Muscle of leg (tissue), 11 donors: Measurements from ENCODE around the gene PURA. TPM values are rescaled to one million over a fixed set of nuclear protein-coding genes. Genes with fewer than 3 reads are reported as not detected.

ENCODE experiments used
- DNase-seq: peaks from one replicate; pipeline ENCODE4 v3.0.0; 2013
- H3K27ac ChIP-seq: one replicate; pipeline ENCODE4 v1.5.1; 2013; ENCODE audit warnings: mild to moderate bottlenecking, low read length, control low read depth
- H3K27me3 ChIP-seq: one replicate; pipeline ENCODE4 v1.6.1; 2013; ENCODE audit warnings: low read length; ENCODE audit not compliant: control insufficient read depth, insufficient read depth
- H3K36me3 ChIP-seq: one replicate; pipeline ENCODE4 v1.6.1; 2013; ENCODE audit warnings: low read length; ENCODE audit not compliant: control insufficient read depth, insufficient read depth
- H3K4me1 ChIP-seq: one replicate; pipeline ENCODE4 v1.6.1; 2013; ENCODE audit warnings: low read length; ENCODE audit not compliant: control insufficient read depth, insufficient read depth
- H3K4me3 ChIP-seq: one replicate; pipeline ENCODE4 v1.5.1; 2013; ENCODE audit warnings: low read length, control low read depth
- H3K9me3 ChIP-seq: replicated peaks from 2 replicates; pipeline ENCODE4 v1.6.1; 2013; ENCODE audit warnings: low read depth, low read length; ENCODE audit not compliant: control insufficient read depth
- WGBS: methylation state at CpG from one replicate; pipeline ENCODE4 v1.1.5; 2013; ENCODE audit warnings: missing lambda C conversion rate; ENCODE audit not compliant: insufficient coverage; 5-methylcytosine and 5-hydroxymethylcytosine counted together
- polyA plus RNA-seq, 8 donors: library from polyadenylated mRNA; unstranded; fragments of 120-200 nt; gene quantifications; one replicate each; pipeline versions ENCODE4 v1.2.1 to v1.2.3, GENCODE V29; 2013; ENCODE audit warnings: inconsistent platforms in 1 of 8, low replicate concordance in 1 of 8; ENCODE audit not compliant: insufficient read length in 8 of 8, insufficient read depth in 1 of 8
- total RNA-seq: library from RNA; stranded (reverse); fragments of 120-200 nt; gene quantifications from one replicate; pipeline ENCODE4 v1.2.4, GENCODE V29; 2013

Gene PURA
- total and polyA plus RNA-seq, 9 donors = 5.9 to 12.5 (median 8.2) TPM

DNA sequence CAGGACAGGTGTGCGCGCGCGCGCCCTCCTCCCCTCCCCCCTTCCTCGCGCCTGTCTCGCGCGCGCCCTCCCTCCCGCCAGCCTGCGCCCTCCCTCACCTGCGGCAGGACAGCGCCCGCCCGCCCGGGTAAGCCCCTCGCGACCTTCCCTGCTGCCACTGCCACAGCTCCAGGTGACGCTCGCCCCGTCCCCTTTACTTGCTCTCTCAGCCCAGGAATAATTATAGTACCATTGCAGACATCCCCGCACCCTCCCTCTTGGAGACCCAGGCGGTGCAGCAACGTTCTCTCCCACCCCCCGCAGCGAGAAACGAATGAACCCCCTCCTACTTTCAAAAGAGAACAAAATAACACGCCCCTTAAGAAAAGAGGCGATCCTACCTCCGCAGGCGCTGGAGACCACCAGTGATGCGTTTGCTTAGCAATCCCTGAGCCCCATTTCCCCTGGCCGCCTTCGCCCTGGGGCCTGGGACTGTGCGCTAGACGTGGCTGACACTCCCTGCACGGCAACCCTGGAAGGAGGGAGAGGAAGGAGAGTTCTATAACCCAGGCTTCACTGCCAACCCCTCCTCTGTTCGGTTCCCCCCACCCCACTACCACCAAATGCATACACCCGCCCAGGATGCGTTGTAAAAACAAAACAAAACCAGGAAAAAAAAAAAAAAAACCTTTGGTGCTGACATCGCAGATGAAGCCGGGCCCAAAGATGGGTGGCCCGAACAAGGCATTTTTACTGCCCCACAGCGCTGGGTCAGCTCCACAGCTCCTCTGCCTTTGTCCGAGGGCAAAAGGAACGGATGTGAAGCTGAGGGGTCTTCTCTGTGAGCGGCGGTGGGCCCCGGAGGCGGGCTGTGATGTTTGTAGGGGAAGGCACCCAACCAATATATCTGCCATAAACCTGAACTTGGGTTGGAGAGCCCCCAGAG is 5.6 kb upstream of the PURA start:
- Histone ChIP-seq H3K9me3 (no peaks in the 10 kb centered on the region), H3K4me1 (peaks cover 21% of the 10 kb centered on the region), H3K27ac (no peak overlapping the region), H3K27me3 (peaks cover 41% of the 10 kb centered on the region), H3K36me3 (no peaks in the 10 kb centered on the region), H3K4me3 (peak overlapping the region; percentile 69)
- no peak for DNase-seq
- 6% methylated on average over 38 of the region's 52 CpGs for WGBS

DNA sequence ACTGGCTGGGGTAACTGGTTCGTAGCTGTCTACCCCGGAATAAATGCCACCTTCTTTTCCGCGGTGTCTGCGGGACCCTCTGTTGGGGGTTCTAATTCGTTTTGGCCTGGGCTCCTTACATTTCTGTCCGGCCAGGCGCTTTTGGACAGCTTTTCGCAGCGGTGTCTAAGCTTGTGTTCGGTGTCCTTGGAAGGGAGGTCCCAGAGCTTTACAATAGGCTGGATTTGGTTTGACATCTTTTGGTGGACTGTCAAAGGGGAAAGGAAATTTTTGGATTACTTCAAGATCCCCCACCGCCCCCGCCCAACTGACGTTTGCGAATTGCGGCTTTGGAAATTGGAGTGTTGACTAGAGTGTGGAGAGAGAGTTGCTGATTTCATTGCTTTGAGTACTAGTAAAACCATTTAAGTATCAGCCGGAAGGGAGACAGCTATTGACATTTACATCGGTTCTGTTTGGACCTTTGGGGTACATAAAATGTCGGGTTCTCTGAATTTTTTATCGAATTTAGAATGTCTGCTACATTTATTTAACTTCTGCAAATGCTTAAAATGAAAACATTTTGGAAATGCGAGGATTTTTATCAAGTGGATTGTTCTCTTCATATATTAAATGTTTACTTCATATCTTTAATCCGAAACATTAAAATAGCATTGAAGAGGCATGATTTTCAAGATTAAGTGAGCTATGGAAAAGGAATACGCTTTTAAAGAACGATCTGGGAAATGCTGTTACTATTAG is 4.7 kb upstream of the PURA start:
- H3K36me3 ChIP-seq = no peaks in the 10 kb centered on the region
- peak; percentile 16 for DNase-seq
- WGBS = 36% methylated on average over 6 of the region's 24 CpGs
- H3K4me3 ChIP-seq = no peak overlapping the region
- no peak overlapping the region for H3K27ac ChIP-seq
- H3K9me3 ChIP-seq = no peaks in the 10 kb centered on the region
- peaks cover 24% of the 10 kb centered on the region for H3K4me1 ChIP-seq
- peaks cover 43% of the 10 kb centered on the region for H3K27me3 ChIP-seq

DNA sequence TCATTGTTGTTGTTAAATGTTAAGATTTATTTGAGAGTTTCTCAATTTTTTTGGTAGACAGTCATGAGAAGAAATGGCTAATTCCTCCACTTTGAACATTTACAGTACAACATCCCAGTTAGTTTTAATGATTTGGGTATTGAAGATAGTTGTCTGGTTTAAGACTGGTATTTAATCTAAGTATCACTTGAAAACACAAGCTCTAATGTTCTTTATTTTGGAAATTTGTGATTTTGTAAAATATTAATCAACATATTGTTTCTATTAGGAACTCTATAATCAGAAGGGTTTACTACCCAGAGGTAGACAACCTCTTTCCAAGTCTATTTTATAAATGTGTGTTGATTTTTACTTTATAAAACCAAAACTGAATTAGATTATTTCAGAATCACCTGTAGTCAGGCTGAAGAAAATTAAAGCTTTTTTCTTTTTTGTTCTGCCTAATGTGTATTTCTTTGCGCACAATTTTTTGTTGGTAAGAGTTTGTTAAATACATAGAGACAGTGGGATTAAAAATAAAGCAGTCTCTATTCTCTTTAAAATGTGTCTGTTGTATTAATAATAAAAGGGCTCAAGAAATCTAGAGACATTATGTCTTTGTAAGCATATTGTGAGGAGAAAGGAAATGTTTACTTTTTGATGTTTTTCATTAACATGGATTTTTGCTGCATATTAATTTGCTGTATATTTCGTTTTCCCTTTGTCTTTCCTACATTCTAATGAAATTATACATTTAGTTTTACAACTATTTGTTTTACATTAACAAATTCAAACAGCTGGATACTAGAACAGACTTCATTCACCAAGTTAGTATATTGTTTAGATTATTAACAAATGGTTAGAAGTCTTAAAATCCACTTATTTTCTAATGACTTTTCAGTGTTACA is 3.9 kb upstream of the PURA start:
- Histone ChIP-seq H3K27me3 (peaks cover 43% of the 10 kb centered on the region), H3K4me1 (peaks cover 29% of the 10 kb centered on the region), H3K9me3 (no peaks in the 10 kb centered on the region), H3K4me3 (no peak overlapping the region), H3K36me3 (no peaks in the 10 kb centered on the region), H3K27ac (no peak overlapping the region)
- DNase-seq = peak; percentile 10
- no CpG with 5 or more reads among the region's 2 CpGs for WGBS

DNA sequence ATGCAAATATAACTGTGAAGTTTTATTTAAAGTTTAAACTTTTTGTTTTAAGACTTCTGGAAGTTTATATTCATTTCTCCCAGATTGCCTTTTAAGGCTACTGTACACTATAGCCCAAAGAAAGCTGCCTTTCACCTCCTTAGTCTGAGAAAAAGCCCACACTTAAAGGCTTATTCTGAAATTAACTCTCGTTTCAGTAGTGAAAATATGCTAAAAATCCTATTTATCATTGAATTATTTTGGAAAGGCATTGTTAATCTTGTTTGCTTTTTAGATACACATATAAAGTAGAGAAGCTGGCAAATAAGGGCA is 3.3 kb upstream of the PURA start:
- H3K27me3 ChIP-seq = peaks cover 43% of the 10 kb centered on the region
- H3K27ac ChIP-seq = no peak overlapping the region
- peaks cover 30% of the 10 kb centered on the region for H3K4me1 ChIP-seq
- no peaks in the 10 kb centered on the region for H3K9me3 ChIP-seq
- no peak overlapping the region for H3K4me3 ChIP-seq
- WGBS = no CpG with 5 or more reads among the region's 1 CpG
- no peak for DNase-seq
- no peaks in the 10 kb centered on the region for H3K36me3 ChIP-seq

DNA sequence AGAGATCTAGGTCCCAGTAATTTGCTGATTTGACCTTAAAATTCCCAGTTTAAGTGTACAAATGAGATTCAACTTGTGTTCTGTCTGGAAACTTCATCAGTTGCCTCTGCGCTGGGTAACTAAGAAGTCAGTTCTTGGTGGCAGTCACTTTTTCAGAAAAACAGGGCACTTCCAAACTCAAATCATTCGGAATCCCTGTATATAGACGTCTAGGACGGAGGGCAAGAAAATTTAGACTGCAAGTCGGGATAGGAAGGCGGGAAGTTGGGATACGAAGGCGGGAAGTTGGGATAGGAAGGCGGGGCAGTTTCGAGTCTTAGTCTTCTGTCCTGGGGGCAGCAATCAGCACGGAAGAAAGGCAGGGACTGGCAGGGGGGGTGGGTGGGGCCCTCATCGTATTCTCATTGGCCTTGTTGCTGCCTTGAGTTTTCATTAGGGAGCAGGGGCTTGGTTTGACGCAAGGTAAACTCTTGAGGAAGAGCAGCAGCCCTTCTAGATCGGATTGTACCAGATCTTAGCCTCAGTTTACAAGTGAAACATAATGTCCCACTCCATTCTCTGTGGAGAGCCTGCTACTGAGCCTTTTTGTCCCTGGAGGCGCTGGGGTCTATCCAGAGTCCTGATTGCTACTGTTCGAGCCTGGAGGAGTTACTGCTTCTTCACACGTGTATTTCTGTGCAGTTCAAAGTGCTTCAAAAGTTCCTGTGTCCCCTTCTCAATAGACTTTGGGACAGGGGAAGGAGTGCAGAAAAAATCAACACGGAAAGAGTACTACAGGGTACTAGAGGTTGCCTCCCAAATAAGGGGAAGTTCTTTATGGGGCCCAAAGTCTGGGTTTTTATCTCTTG is 2.7 kb upstream of the PURA start:
- Histone ChIP-seq H3K36me3 (no peaks in the 10 kb centered on the region), H3K4me1 (peaks cover 30% of the 10 kb centered on the region), H3K27me3 (peaks cover 43% of the 10 kb centered on the region), H3K27ac (no peak overlapping the region), H3K4me3 (no peak overlapping the region), H3K9me3 (no peaks in the 10 kb centered on the region)
- DNase-seq = no peak
- WGBS = 37% methylated on average over 11 of the region's 18 CpGs

DNA sequence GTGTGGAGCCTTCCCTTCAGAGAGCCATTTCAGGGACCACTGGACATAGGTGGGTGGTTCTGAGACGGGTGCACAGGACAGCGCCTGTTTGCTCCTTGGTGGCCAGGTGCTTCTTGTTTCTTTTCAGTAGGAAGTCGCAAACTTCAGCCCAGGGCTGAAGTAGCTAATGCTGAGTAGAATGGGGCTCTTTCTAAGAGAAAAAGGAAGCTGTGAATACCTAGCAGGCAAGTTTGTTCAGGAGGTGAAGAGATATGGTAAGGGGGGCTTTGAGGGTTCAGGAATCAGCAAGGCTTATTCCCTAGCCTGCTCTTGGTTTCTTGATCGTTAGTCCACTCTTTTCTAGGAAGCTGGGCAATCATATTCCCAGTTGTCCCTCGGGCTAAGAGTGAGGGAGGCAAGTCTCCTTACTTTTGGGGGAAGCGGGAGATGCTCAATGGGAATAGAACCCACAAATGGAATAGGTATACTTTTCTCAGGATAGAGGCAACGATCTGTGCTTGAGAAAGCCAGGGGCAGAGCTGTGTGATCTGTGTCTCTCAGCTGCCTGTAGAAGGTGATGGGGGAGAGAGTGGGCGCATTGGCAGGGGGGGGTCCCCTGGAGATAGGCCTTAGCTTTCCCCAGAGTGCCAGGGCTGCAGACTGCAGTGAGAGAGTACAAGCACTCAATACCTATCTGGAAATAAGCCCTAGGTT is 1.9 kb upstream of the PURA start:
- H3K27ac ChIP-seq = no peak overlapping the region
- no peak overlapping the region for H3K4me3 ChIP-seq
- H3K27me3 ChIP-seq = peaks cover 42% of the 10 kb centered on the region
- no peaks in the 10 kb centered on the region for H3K9me3 ChIP-seq
- DNase-seq = no peak
- H3K4me1 ChIP-seq = peaks cover 29% of the 10 kb centered on the region
- no peaks in the 10 kb centered on the region for H3K36me3 ChIP-seq
- 40% methylated on average over 7 of the region's 8 CpGs for WGBS

DNA sequence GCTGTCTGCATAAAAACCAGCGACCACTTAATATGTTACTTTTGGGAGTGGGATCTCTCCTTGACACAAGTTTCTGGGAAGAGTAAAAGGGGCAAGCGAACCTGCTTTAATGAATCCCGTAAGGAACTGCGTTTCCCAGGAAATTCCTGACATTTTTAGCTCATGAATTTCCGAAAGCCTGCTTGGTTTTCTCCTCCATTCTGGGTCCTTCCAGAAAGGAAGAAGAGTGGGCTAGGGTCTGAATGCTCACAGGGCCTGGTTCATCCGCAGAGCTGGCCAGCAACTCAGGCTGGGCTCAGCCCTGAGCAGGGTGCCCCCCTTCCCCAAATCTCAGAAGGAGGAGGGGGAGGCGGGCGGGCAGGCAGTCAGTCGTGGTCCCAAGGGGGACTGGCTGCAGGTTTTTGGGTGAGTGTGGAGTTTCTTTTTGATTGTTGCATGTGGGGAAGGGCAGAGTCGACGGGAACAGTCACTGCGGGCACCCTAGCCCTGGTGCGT is 1.2 kb upstream of the PURA start:
- peak; percentile 4 for DNase-seq
- Histone ChIP-seq H3K4me3 (no peak overlapping the region), H3K4me1 (peaks cover 25% of the 10 kb centered on the region), H3K36me3 (no peaks in the 10 kb centered on the region), H3K27ac (no peak overlapping the region), H3K27me3 (peaks cover 40% of the 10 kb centered on the region), H3K9me3 (no peaks in the 10 kb centered on the region)
- 19% methylated on average over 8 of the region's 13 CpGs for WGBS

DNA sequence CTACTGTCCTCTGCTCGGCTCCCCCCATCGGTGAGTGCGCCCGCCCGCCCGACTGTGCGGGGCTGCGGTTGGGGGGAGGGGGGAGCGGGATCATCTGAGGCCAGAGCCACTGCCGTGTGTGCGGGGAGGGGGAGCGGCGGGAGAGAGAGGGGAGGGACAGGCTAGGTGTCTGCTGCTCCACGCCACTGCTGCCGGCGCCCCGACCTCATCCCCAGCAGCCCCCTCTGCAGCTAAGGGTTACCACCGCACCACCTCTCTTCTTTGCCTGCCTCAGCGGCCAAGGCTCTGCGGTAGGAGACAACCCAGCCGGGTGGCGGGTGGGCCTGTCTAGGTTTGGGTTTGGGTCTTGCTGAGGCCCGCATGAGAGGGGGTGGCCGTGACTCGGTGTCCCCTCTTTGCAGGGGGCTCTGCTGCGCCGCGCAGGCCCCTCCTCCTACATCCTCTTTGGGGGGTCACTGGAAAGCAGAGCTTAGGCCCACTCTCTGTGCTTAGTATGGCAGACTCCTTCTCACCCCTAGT is 670 bp upstream of the PURA start:
- H3K9me3 ChIP-seq = no peaks in the 10 kb centered on the region
- H3K27ac ChIP-seq = peak overlapping the region; percentile 78
- 0% methylated on average over 9 of the region's 28 CpGs for WGBS
- H3K36me3 ChIP-seq = no peaks in the 10 kb centered on the region
- H3K4me3 ChIP-seq = peak overlapping the region; percentile 81
- H3K27me3 ChIP-seq = peaks cover 36% of the 10 kb centered on the region
- peaks cover 23% of the 10 kb centered on the region for H3K4me1 ChIP-seq
- DNase-seq = peak; percentile 14
